Kidney (tissue), 14 donors: ENCODE measurements around the gene GOT2. TPM values are rescaled to one million over a fixed set of nuclear protein-coding genes. Genes with fewer than 3 reads are reported as not detected.

Source experiments
- DNase-seq, 5 donors: peaks; one replicate each; pipeline ENCODE4 v3.0.0-alpha.2; 2013 to 2020
- FAIRE-seq: peaks from 2 replicates; lab custom pipeline; 2012; peaks lifted over from hg19 to GRCh38; lab: Jason Lieb, UNC
- H3K27ac ChIP-seq, 2 donors: one replicate each; pipeline ENCODE4 v1.7.0; 2013; ENCODE audit warnings: low read depth in 2 of 2, low read length in 2 of 2, inconsistent platforms in 1 of 2
- H3K27me3 ChIP-seq: one replicate; pipeline ENCODE4 v1.7.1; 2013; ENCODE audit warnings: low read length, inconsistent platforms; ENCODE audit not compliant: control insufficient read depth, insufficient read depth
- H3K36me3 ChIP-seq, 3 donors: one replicate each; pipeline versions ENCODE4 v1.7.0 to v1.7.1; 2013; ENCODE audit warnings: low read length in 3 of 3, control low read depth in 1 of 3, inconsistent platforms in 1 of 3; ENCODE audit not compliant: insufficient read depth in 3 of 3, control insufficient read depth in 2 of 3
- H3K4me1 ChIP-seq, 3 donors: one replicate each; pipeline versions ENCODE4 v1.7.0 to v1.7.1; 2013; ENCODE audit warnings: low read length in 3 of 3, inconsistent platforms in 1 of 3, low read depth in 1 of 3; ENCODE audit not compliant: control insufficient read depth in 2 of 3, insufficient read depth in 2 of 3
- H3K4me3 ChIP-seq, 3 donors: one replicate each; pipeline versions ENCODE4 v1.7.0 to v1.8.1; 2013; ENCODE audit warnings: low read length in 3 of 3, control low read depth in 1 of 3, inconsistent platforms in 1 of 3
- H3K9ac ChIP-seq, 3 donors: one replicate each; pipeline versions ENCODE4 v1.7.0 to v1.7.1; 2013; ENCODE audit warnings: low read length in 3 of 3, control low read depth in 1 of 3, inconsistent platforms in 1 of 3
- H3K9me3 ChIP-seq, 3 donors: one replicate each; pipeline versions ENCODE4 v1.7.0 to v1.7.1; 2013; ENCODE audit warnings: low read length in 3 of 3, control low read depth in 1 of 3, inconsistent platforms in 1 of 3; ENCODE audit not compliant: control insufficient read depth in 2 of 3, insufficient read depth in 1 of 3
- CTCF ChIP-seq: IDR thresholded peaks from 3 replicates; pipeline ENCODE4 v1.5.1; 2012; ENCODE audit warnings: mild to moderate bottlenecking, moderate library complexity, borderline replicate concordance; ENCODE audit not compliant: insufficient read depth; ENCODE audit errors: extremely low read depth
- intact Hi-C: fragments of 100-400 bp; cut with DNase I; formaldehyde crosslinking; loops from one replicate; pipeline ENCODE4 v1.11.1; 2022
- polyA plus RNA-seq: library from polyadenylated mRNA; stranded (reverse); fragments of 350-450 nt; fragmentation: Illumina TruSeq; extraction: RNeasy Lipid Tissue Mini Kit (QIAGEN cat#74804); gene quantifications from one replicate; pipeline ENCODE4 v1.2.3, GENCODE V29; 2014; ENCODE audit warnings: low read depth, low replicate concordance; ENCODE audit not compliant: insufficient read depth
- total RNA-seq: library from RNA; stranded (reverse); fragmentation: NEBNext Ultra II Directional; extraction: Animal tissue kit (Norgen Biotek cat#: 25700); gene quantifications from one replicate; pipeline ENCODE4 v1.2.1, GENCODE V29; 2021
- donor health status: control.
- donor health status: control.
- donor health status: control.
- donor health status: control.
- donor health status: control.
- donor health status: DM: yes; HTN: yes; CAD: no.
- donor health status: Normal renal cell carcinoma (clear cell type).

The GOT2 gene
- total and polyA plus RNA-seq, 2 donors from 2014 or later, result 81.4 to 160 TPM

DNA sequence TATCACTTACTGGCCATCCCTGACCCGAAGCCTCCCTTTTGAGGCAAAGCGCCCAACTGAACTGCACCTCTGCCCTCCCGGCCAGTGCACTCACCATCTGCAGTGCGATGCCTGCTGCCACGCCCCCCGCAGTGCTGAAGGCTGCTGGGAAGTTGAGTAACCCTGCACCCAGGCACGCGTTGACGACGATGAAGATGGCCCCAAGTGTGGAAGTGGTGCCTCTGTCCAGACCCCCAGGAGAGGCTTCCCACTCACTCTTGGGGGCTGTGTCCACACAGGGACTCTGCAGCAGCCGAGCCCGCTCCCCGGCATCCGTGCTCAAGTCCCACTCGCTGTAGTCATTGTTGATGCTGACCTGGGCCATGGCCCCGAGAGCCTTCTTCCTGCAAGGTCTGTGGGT is 54.4 kb downstream of the GOT2 start:
- H3K36me3 ChIP-seq, result peaks cover 0 to 16% (median 12%) of the 10 kb centered on the region in 3 donors
- intact Hi-C loops, result no loop called here
- no peak overlapping the region for H3K9ac ChIP-seq
- H3K27me3 ChIP-seq, result no peaks in the 10 kb centered on the region
- no peak for FAIRE-seq
- peak in 1 of 5 donors; percentile 46 for DNase-seq
- no peak overlapping the region for H3K27ac ChIP-seq
- peaks cover 0 to 12% (median 4%) of the 10 kb centered on the region in 3 donors for H3K4me1 ChIP-seq
- H3K9me3 ChIP-seq, result no peaks in the 10 kb centered on the region
- TF ChIP-seq CTCF, result no peak
- no peak overlapping the region for H3K4me3 ChIP-seq

DNA sequence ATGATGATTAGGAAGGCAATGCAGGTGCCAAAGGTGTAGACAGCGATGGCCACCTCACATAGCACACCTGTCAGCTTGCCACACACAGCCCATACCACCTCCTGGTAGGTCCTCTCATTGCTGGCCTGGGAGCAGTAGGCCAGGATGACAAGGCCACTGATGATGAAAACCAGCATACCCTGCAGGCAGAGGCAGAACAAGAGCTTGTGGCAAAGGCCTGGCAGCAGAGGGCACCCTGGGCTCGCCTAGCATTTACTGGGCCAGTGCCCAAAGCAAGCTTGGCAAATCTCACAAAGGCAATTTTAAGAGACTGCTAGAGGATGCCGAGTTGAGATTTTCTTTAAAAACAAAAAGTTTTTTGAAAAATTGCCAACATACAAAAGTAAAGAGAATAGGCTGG is 55.4 kb downstream of the GOT2 start:
- Histone ChIP-seq H3K27me3 (no peaks in the 10 kb centered on the region), H3K36me3 (peaks cover 0 to 16% (median 12%) of the 10 kb centered on the region in 3 donors), H3K9me3 (no peaks in the 10 kb centered on the region), H3K9ac (no peak overlapping the region), H3K4me3 (no peak overlapping the region), H3K4me1 (peaks cover 0 to 7% (median 4%) of the 10 kb centered on the region in 3 donors), H3K27ac (no peak overlapping the region)
- DNase-seq (peak in 1 of 5 donors; percentile 43), FAIRE-seq (no peak)
- intact Hi-C loops, result no loop called here
- no peak for TF ChIP-seq CTCF

DNA sequence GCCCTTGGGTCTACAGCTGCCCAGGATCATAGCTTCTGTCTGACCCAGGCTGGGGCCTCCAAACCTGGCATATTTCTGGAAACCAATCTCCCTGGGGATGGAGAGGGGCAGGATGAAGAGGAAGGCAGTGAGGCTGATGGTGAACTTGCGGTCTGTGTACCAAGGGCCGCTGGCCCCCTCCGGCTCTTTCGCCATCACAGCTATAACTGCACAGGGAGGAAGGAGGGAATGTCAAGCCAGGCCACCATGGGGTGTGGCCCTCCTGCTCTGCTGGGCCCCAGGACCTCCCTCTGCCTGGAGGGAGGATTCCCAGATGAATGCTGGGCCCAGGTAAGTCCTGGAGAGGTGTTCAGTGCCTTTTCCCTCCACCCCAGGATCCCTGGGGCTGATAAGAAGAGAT is 55.8 kb downstream of the GOT2 start:
- Histone ChIP-seq H3K9me3 (no peaks in the 10 kb centered on the region), H3K4me3 (no peak overlapping the region), H3K27me3 (no peaks in the 10 kb centered on the region), H3K27ac (no peak overlapping the region), H3K4me1 (peaks cover 0 to 3% (median 3%) of the 10 kb centered on the region in 3 donors), H3K36me3 (peaks cover 0 to 16% (median 12%) of the 10 kb centered on the region in 3 donors), H3K9ac (no peak overlapping the region)
- intact Hi-C loops, result no loop called here
- FAIRE-seq (no peak), DNase-seq (peak in 1 of 5 donors; percentile 29)
- no peak for TF ChIP-seq CTCF
